GM23338 (cell line): Measurements from ENCODE around the gene GALNT7. TPM values are rescaled to one million over a fixed set of nuclear protein-coding genes. Genes with fewer than 3 reads are reported as not detected.

ENCODE experiments used
- ATAC-seq: fragments of 200-7000 bp; cut with Tn5 transposase; 3 replicates; pipeline ENCODE4 v1.9.1; 2020
- DNase-seq: peaks from one replicate; pipeline ENCODE4 v3.0.0-alpha.2; 2015; ENCODE audit warnings: low spot score
- H2AFZ ChIP-seq: fragments of 200-600 bp; sonication (generic); 2 replicates; pipeline ENCODE4 v1.8.0; 2016; ENCODE audit warnings: antibody characterized with exemption, mild to moderate bottlenecking, moderate library complexity
- H3F3A ChIP-seq: fragments of 200-600 bp; sonication (generic); replicated peaks from 2 replicates; pipeline ENCODE4 v1.8.0; 2017; ENCODE audit warnings: antibody characterized with exemption, mixed run types, low read depth
- H3K27ac ChIP-seq: fragments of 200-600 bp; sonication (generic); 2 replicates; pipeline ENCODE4 v1.6.1; 2016; ENCODE audit warnings: low read depth
- H3K27me3 ChIP-seq: fragments of 200-600 bp; sonication (generic); 2 replicates; pipeline ENCODE4 v1.8.0; 2016; ENCODE audit warnings: mild to moderate bottlenecking, mixed run types, moderate library complexity; ENCODE audit not compliant: insufficient read depth
- H3K36me3 ChIP-seq: fragments of 200-600 bp; sonication (generic); 2 replicates; pipeline ENCODE4 v1.8.0; 2016; ENCODE audit warnings: mild to moderate bottlenecking; ENCODE audit not compliant: insufficient read depth
- H3K4me1 ChIP-seq: fragments of 200-600 bp; sonication (generic); 2 replicates; pipeline ENCODE4 v1.8.0; 2016; ENCODE audit warnings: mild to moderate bottlenecking, moderate library complexity; ENCODE audit not compliant: insufficient read depth
- H3K4me2 ChIP-seq: fragments of 200-600 bp; sonication (generic); 2 replicates; pipeline ENCODE4 v1.7.1; 2017; ENCODE audit warnings: mixed run types
- H3K4me3 ChIP-seq: fragments of 200-600 bp; sonication (generic); 2 replicates; pipeline ENCODE4 v1.6.1; 2016; ENCODE audit warnings: mixed run types
- H3K79me2 ChIP-seq: fragments of 200-600 bp; sonication (generic); replicated peaks from 2 replicates; pipeline ENCODE4 v1.8.0; 2017; ENCODE audit warnings: mild to moderate bottlenecking; ENCODE audit not compliant: insufficient read depth
- H3K9me2 ChIP-seq: fragments of 200-600 bp; sonication (generic); 2 replicates; pipeline ENCODE4 v1.8.0; 2017; ENCODE audit not compliant: insufficient read depth
- H4K20me1 ChIP-seq: fragments of 200-600 bp; sonication (generic); replicated peaks from 2 replicates; pipeline ENCODE4 v1.8.0; 2017; ENCODE audit warnings: mild to moderate bottlenecking; ENCODE audit not compliant: insufficient read depth
- H3K27ac Mint-ChIP-seq: 2 replicates; pipeline ENCODE4 v1.8.0; 2020; ENCODE audit warnings: inconsistent platforms, mild to moderate bottlenecking, moderate library complexity, mixed read lengths
- H3K27me3 Mint-ChIP-seq: 3 replicates; pipeline ENCODE4 v1.8.0; 2022; ENCODE audit warnings: low read depth, mild to moderate bottlenecking, moderate library complexity, mixed read lengths, inconsistent platforms; ENCODE audit not compliant: insufficient read depth, poor library complexity
- H3K36me3 Mint-ChIP-seq: 3 replicates; pipeline ENCODE4 v1.8.0; 2021; ENCODE audit warnings: low read depth, mild to moderate bottlenecking, inconsistent platforms, moderate library complexity, mixed read lengths
- H3K4me1 Mint-ChIP-seq: 3 replicates; pipeline ENCODE4 v1.8.0; 2020; ENCODE audit warnings: mild to moderate bottlenecking, inconsistent platforms, mixed read lengths
- H3K4me3 Mint-ChIP-seq: 3 replicates; pipeline ENCODE4 v1.8.0; 2021; ENCODE audit warnings: moderate library complexity, mild to moderate bottlenecking, inconsistent platforms, mixed read lengths
- H3K9me3 Mint-ChIP-seq: 3 replicates; pipeline ENCODE4 v1.8.0; 2020; ENCODE audit warnings: moderate library complexity, mild to moderate bottlenecking, inconsistent platforms, mixed read lengths
- NANOG ChIP-seq: IDR thresholded peaks from 2 replicates; pipeline ENCODE4 v1.6.1; 2016; ENCODE audit warnings: antibody characterized with exemption, borderline replicate concordance
- STAT1 ChIP-seq: IDR thresholded peaks from one replicate; pipeline ENCODE4 v1.6.1; 2016; ENCODE audit warnings: antibody characterized with exemption; ENCODE audit not compliant: unreplicated experiment
- polyA plus RNA-seq: library from polyadenylated mRNA; unstranded; fragments of >200 nt; fragmentation: Nextera tagmentation; extraction: Ambion mirVana; gene quantifications from 2 replicates; pipeline ENCODE4 v1.2.1, GENCODE V29; 2016
- total RNA-seq: library from RNA; depleted of rRNA; stranded (reverse); fragments of >200 nt; shearing (Covaris generic); gene quantifications from 2 replicates; pipeline ENCODE4 v1.2.3, GENCODE V29; 2014
- TF ChIP-seq, protein P1 (sequence below), 2 experiments: fragments of 200-600 bp in 1 of 2; sonication (generic) in 1 of 2; conservative IDR thresholded peaks; 2 replicates each; pipeline versions ENCODE4 v1.5.1 to v1.6.1; 2016 to 2017; ENCODE audit warnings: antibody characterized with exemption in 2 of 2, low read depth in 2 of 2, mild to moderate bottlenecking in 2 of 2, moderate library complexity in 1 of 2
- TF ChIP-seq, protein P2 (sequence below): fragments of 250-450 bp; sonication (Bioruptor Pico); IDR thresholded peaks from 2 replicates; pipeline ENCODE4 v1.5.0; 2020; ENCODE audit warnings: mild to moderate bottlenecking, moderate library complexity

Gene GALNT7
- total and polyA plus RNA-seq, 2 experiments from 2014 or later = 31.8 to 72.2 TPM

DNA sequence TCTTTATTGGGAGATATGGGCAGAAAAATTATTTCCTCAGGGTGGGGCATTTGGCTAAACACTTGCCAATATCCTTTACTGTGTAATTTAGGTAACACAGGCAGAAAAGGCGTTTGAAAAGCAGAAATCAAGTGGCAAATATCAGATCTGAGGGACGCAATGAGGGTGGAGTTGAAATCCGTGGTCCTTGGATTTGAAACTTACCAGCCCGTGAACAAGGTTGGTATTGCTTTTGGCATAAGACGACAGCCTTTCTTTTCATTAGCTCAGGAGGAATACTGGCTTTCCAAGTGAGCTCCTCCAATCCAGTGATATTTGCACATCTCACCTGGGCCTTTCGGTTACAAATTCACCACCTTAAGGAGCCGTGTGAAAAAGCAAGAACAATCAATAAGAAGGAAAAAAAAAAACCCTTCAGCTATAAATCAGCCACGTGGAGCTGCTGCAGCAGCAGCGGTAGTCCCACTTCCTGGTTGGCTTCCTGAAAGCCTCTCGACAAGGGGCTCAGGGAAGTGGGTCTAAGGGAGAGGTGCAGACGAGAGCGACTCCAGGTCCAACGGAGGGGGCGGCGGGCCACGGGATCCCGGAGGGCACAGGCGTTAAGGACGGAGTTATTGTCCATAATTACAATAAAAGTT lies 734 bp upstream of the GALNT7 start:
- ATAC-seq = peak; percentile 47
- Mint-ChIP-seq H3K27me3 (peaks cover 7% of the 10 kb centered on the region), H3K9me3 (0 out of 3 replicates have a peak, but pooled peaks cover 3% of the 10 kb centered on the region), H3K4me1 (peaks cover 38% of the 10 kb centered on the region), H3K4me3 (peak overlapping the region; percentile 94), H3K36me3 (peaks cover 36% of the 10 kb centered on the region), H3K27ac (peak overlapping the region; percentile 98)
- Histone ChIP-seq H3K79me2 (peaks cover 43% of the 10 kb centered on the region), H3K27ac (peak overlapping the region; percentile 99), H3K27me3 (no peaks in the 10 kb centered on the region), H3K36me3 (no peaks in the 10 kb centered on the region), H2AFZ (peak overlapping the region; percentile 98), H3K9me2 (no peaks in the 10 kb centered on the region), H3F3A (peaks cover 10% of the 10 kb centered on the region), H4K20me1 (peaks cover 9% of the 10 kb centered on the region; the same call in 1 of the 2 replicates), H3K4me3 (peak overlapping the region; percentile 97), H3K4me2 (peak overlapping the region; percentile 97), H3K4me1 (peaks cover 31% of the 10 kb centered on the region)
- TF ChIP-seq STAT1 (no peak), NANOG (no peak)
- TF ChIP-seq, protein P1, sequence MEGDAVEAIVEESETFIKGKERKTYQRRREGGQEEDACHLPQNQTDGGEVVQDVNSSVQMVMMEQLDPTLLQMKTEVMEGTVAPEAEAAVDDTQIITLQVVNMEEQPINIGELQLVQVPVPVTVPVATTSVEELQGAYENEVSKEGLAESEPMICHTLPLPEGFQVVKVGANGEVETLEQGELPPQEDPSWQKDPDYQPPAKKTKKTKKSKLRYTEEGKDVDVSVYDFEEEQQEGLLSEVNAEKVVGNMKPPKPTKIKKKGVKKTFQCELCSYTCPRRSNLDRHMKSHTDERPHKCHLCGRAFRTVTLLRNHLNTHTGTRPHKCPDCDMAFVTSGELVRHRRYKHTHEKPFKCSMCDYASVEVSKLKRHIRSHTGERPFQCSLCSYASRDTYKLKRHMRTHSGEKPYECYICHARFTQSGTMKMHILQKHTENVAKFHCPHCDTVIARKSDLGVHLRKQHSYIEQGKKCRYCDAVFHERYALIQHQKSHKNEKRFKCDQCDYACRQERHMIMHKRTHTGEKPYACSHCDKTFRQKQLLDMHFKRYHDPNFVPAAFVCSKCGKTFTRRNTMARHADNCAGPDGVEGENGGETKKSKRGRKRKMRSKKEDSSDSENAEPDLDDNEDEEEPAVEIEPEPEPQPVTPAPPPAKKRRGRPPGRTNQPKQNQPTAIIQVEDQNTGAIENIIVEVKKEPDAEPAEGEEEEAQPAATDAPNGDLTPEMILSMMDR (conservative IDR thresholded peaks at IDR 0.05; ENCODE audit: low read depth in 2 of 2) = no peak
- peak; percentile 73 for DNase-seq

DNA sequence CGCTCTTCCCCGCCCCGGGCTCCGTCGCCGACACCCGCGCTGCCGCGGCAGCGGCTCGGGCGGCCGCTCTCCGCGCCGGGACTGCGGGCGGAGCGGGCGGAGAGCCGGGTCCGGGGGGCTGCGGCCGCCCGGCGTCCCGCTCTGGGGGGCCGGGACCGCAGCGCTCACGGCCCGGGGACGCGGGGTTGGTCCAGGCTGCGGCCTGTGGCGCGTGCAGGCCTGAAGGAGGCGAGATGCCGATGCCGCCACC lies 492 bp downstream of the GALNT7 start:
- Mint-ChIP-seq H3K36me3 (peaks cover 35% of the 10 kb centered on the region), H3K9me3 (0 out of 3 replicates have a peak, but pooled peaks cover 3% of the 10 kb centered on the region), H3K4me3 (no peak overlapping the region), H3K27ac (no peak overlapping the region), H3K27me3 (peaks cover 7% of the 10 kb centered on the region), H3K4me1 (peaks cover 51% of the 10 kb centered on the region)
- H3K4me1 ChIP-seq = peaks cover 44% of the 10 kb centered on the region
- DNase-seq = no peak
- H3K36me3 ChIP-seq = no peaks in the 10 kb centered on the region
- TF ChIP-seq, protein P2, sequence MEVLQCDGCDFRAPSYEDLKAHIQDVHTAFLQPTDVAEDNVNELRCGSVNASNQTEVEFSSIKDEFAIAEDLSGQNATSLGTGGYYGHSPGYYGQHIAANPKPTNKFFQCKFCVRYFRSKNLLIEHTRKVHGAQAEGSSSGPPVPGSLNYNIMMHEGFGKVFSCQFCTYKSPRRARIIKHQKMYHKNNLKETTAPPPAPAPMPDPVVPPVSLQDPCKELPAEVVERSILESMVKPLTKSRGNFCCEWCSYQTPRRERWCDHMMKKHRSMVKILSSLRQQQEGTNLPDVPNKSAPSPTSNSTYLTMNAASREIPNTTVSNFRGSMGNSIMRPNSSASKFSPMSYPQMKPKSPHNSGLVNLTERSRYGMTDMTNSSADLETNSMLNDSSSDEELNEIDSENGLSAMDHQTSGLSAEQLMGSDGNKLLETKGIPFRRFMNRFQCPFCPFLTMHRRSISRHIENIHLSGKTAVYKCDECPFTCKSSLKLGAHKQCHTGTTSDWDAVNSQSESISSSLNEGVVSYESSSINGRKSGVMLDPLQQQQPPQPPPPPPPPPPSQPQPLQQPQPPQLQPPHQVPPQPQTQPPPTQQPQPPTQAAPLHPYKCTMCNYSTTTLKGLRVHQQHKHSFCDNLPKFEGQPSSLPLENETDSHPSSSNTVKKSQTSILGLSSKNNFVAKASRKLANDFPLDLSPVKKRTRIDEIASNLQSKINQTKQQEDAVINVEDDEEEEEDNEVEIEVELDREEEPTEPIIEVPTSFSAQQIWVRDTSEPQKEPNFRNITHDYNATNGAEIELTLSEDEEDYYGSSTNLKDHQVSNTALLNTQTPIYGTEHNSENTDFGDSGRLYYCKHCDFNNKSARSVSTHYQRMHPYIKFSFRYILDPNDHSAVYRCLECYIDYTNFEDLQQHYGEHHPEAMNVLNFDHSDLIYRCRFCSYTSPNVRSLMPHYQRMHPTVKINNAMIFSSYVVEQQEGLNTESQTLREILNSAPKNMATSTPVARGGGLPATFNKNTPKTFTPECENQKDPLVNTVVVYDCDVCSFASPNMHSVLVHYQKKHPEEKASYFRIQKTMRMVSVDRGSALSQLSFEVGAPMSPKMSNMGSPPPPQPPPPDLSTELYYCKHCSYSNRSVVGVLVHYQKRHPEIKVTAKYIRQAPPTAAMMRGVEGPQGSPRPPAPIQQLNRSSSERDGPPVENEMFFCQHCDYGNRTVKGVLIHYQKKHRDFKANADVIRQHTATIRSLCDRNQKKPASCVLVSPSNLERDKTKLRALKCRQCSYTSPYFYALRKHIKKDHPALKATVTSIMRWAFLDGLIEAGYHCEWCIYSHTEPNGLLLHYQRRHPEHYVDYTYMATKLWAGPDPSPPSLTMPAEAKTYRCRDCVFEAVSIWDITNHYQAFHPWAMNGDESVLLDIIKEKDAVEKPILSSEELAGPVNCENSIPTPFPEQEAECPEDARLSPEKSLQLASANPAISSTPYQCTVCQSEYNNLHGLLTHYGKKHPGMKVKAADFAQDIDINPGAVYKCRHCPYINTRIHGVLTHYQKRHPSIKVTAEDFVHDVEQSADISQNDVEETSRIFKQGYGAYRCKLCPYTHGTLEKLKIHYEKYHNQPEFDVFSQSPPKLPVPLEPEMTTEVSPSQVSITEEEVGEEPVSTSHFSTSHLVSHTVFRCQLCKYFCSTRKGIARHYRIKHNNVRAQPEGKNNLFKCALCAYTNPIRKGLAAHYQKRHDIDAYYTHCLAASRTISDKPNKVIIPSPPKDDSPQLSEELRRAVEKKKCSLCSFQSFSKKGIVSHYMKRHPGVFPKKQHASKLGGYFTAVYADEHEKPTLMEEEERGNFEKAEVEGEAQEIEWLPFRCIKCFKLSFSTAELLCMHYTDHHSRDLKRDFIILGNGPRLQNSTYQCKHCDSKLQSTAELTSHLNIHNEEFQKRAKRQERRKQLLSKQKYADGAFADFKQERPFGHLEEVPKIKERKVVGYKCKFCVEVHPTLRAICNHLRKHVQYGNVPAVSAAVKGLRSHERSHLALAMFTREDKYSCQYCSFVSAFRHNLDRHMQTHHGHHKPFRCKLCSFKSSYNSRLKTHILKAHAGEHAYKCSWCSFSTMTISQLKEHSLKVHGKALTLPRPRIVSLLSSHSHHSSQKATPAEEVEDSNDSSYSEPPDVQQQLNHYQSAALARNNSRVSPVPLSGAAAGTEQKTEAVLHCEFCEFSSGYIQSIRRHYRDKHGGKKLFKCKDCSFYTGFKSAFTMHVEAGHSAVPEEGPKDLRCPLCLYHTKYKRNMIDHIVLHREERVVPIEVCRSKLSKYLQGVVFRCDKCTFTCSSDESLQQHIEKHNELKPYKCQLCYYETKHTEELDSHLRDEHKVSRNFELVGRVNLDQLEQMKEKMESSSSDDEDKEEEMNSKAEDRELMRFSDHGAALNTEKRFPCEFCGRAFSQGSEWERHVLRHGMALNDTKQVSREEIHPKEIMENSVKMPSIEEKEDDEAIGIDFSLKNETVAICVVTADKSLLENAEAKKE (CRISPR knock-in tag) = no peak
- H2AFZ ChIP-seq = no peak overlapping the region
- peak overlapping the region; percentile 97 for H3K4me3 ChIP-seq
- peak overlapping the region; percentile 79 for H3K4me2 ChIP-seq
- peaks cover 9% of the 10 kb centered on the region; the same call in 1 of the 2 replicates for H4K20me1 ChIP-seq
- ATAC-seq = no peak; the same call in 2 of the 3 replicates
- H3K79me2 ChIP-seq = peaks cover 56% of the 10 kb centered on the region
- H3K9me2 ChIP-seq = no peaks in the 10 kb centered on the region
- H3K27ac ChIP-seq = peak overlapping the region; percentile 52; the same call in 1 of the 2 replicates
- H3F3A ChIP-seq = peaks cover 10% of the 10 kb centered on the region
- H3K27me3 ChIP-seq = no peaks in the 10 kb centered on the region
